Esophagus squamous epithelium (tissue), 4 donors: Measurements from ENCODE around the gene AQP1.

Experiments
- CTCF ChIP-seq, 6 experiments: fragments of 450-650 bp in 4 of 6; fragments of 200-600 bp in 2 of 6; sonication (generic) in 2 of 6; IDR thresholded peaks; one replicate each; pipeline ENCODE4 v1.5.1; 2016 to 2019; ENCODE audit warnings: antibody characterized with exemption in 6 of 6, mild to moderate bottlenecking in 4 of 6, moderate library complexity in 4 of 6
- POLR2A ChIP-seq, 4 donors: fragments of 450-650 bp; IDR thresholded peaks; one replicate each; pipeline ENCODE4 v1.6.1; 2017; ENCODE audit warnings: antibody characterized with exemption in 4 of 4, mild to moderate bottlenecking in 4 of 4, moderate library complexity in 3 of 4

GRCh38 chr7:30941582-30942323, 30.1 kb downstream of the AQP1 start:
- TF ChIP-seq POLR2A (IDR thresholded peaks at IDR 0.05), result no peak
- no peak for TF ChIP-seq CTCF (IDR thresholded peaks at IDR 0.05)
